K562 (cell line): ENCODE measurements around the gene PAN3. TPM values are rescaled to one million over a fixed set of nuclear protein-coding genes. Genes with fewer than 3 reads are reported as not detected.
A peak's percentile ranks its signal among the peaks of the same experiment; 100 is the strongest.

ENCODE experiments used
- ATAC-seq: fragments of 200-7000 bp; cut with Tn5 transposase; 3 replicates; pipeline ENCODE4 v1.9.1; 2020; ENCODE audit warnings: moderate library complexity
- BruUV-seq: library from RNA; stranded (reverse); fragments of 400-500 nt; replicated peaks from 2 replicates; lab custom pipeline; 2021; lab: Mats Ljungman, UMichigan
- CTCF ChIA-PET: fragments of 300-600 bp; formaldehyde crosslinking; extraction: SDS; loops from one replicate; lab custom pipeline; 2021; ENCODE audit warnings: low intra/inter-chr PET ratio; lab: Yijun Ruan, JAX
- POLR2A ChIA-PET: fragments of 300-600, 350-650 bp; sonication (Branson Sonifier 250); formaldehyde crosslinking; extraction: SDS; loops from one replicate; lab custom pipeline; 2021; ENCODE audit warnings: antibody characterized with exemption, inconsistent platforms; lab: Yijun Ruan, JAX
- DNase-seq, 4 experiments: peaks; one replicate each; pipeline versions ENCODE4 v3.0.0 to v3.0.0-alpha.2; 2011 to 2018; ENCODE audit warnings: low spot score in 3 of 4, mixed read lengths in 3 of 4; ENCODE audit errors: extremely low read depth in 1 of 4
- FAIRE-seq: peaks from 2 replicates; lab custom pipeline; 2011; peaks lifted over from hg19 to GRCh38; lab: Jason Lieb, UNC
- H2AFZ ChIP-seq: 2 replicates; pipeline ENCODE4 v1.6.0; 2011; ENCODE audit warnings: low read depth, low read length, control low read depth, inconsistent platforms
- H3K27ac ChIP-seq: fragments of 200-600 bp; 3 replicates; pipeline ENCODE4 v1.8.0; 2011; ENCODE audit warnings: low read depth, mild to moderate bottlenecking, control low read depth, inconsistent platforms, low read length, moderate library complexity, mixed read lengths; ENCODE audit errors: extremely low read depth
- H3K27me3 ChIP-seq, 2 experiments: fragments of 300-600 bp in 1 of 2; 2 replicates in 1 of 2; 3 replicates in 1 of 2; pipeline versions ENCODE4 v1.6.0 to v1.8.0; 2011; ENCODE audit warnings: inconsistent platforms in 2 of 2, low read length in 2 of 2, mild to moderate bottlenecking in 1 of 2, mixed read lengths in 1 of 2, moderate library complexity in 1 of 2; ENCODE audit not compliant: control insufficient read depth in 2 of 2, insufficient read depth in 2 of 2
- H3K36me3 ChIP-seq: fragments of 300-600 bp; 3 replicates; pipeline ENCODE4 v1.8.0; 2011; ENCODE audit warnings: mild to moderate bottlenecking, low read length, inconsistent platforms; ENCODE audit not compliant: control insufficient read depth, insufficient read depth
- H3K4me1 ChIP-seq, 2 experiments: fragments of 200-600 bp in 1 of 2; replicated peaks in 1 of 2; 2 replicates in 1 of 2; 3 replicates in 1 of 2; pipeline versions ENCODE4 v1.5.1 to v1.8.0; 2011; ENCODE audit warnings: inconsistent platforms in 2 of 2, low read length in 2 of 2, mild to moderate bottlenecking in 1 of 2, mixed read lengths in 1 of 2, moderate library complexity in 1 of 2; ENCODE audit not compliant: control insufficient read depth in 2 of 2, insufficient read depth in 2 of 2
- H3K4me2 ChIP-seq: 2 replicates; pipeline ENCODE4 v1.6.1; 2011; ENCODE audit warnings: low read length, control low read depth, inconsistent platforms, mixed read lengths; ENCODE audit not compliant: insufficient read depth
- H3K4me3 ChIP-seq: fragments of 200-600 bp; sonication (generic), shearing (Covaris generic); 2 replicates; pipeline ENCODE4 v1.5.1; 2016; ENCODE audit warnings: control low read depth, inconsistent platforms
- H3K79me2 ChIP-seq: fragments of 200-600 bp; 3 replicates; pipeline ENCODE4 v1.8.0; 2011; ENCODE audit warnings: low read length, inconsistent platforms; ENCODE audit not compliant: control insufficient read depth, insufficient read depth
- H3K9ac ChIP-seq, 2 experiments: 2 replicates each; pipeline versions ENCODE4 v1.6.0 to v1.6.1; 2011; ENCODE audit warnings: low read depth in 2 of 2, low read length in 2 of 2, control low read depth in 1 of 2, inconsistent platforms in 1 of 2, mild to moderate bottlenecking in 1 of 2, mixed read lengths in 1 of 2; ENCODE audit not compliant: insufficient read depth in 1 of 2
- H3K9me1 ChIP-seq: one replicate; pipeline ENCODE4 v1.6.0; 2011; ENCODE audit warnings: inconsistent platforms, mild to moderate bottlenecking, low read length, moderate library complexity; ENCODE audit not compliant: control insufficient read depth, insufficient read depth
- H3K9me3 ChIP-seq: replicated peaks from 2 replicates; pipeline ENCODE4 v1.5.1; 2011; ENCODE audit warnings: low read depth, low read length, inconsistent platforms; ENCODE audit not compliant: control insufficient read depth, insufficient read depth
- H4K20me1 ChIP-seq: replicated peaks from 2 replicates; pipeline ENCODE4 v1.6.1; 2011; ENCODE audit warnings: low read length, inconsistent platforms, mixed read lengths; ENCODE audit not compliant: control insufficient read depth, insufficient read depth
- FOXA3 ChIP-seq, 2 experiments: fragments of 450-650 bp in 1 of 2; sonication (generic) in 1 of 2; formaldehyde crosslinking; IDR thresholded peaks in 1 of 2; conservative IDR thresholded peaks in 1 of 2; 2 replicates each; pipeline versions ENCODE4 v1.4.0 to v1.8.0; 2020 to 2022; ENCODE audit warnings: mild to moderate bottlenecking in 2 of 2, missing genetic modification reagents in 1 of 2
- HNRNPL ChIP-seq: fragments of 200-400 bp; formaldehyde crosslinking; IDR thresholded peaks from 2 replicates; pipeline ENCODE4 v1.6.1; 2017; ENCODE audit warnings: low read depth, mild to moderate bottlenecking, low read length
- JUND ChIP-seq, 2 experiments: IDR thresholded peaks; 2 replicates in 1 of 2; 3 replicates in 1 of 2; pipeline ENCODE4 v1.6.1; 2011; ENCODE audit warnings: borderline replicate concordance in 2 of 2, low read depth in 2 of 2, low read length in 2 of 2, improper control_type of control experiment in 1 of 2, missing biosample characterization in 1 of 2, missing genetic modification characterization in 1 of 2, missing genetic modification reagents in 1 of 2
- NCOA2 ChIP-seq, 2 experiments: fragments of 450-650 bp; IDR thresholded peaks; 2 replicates each; pipeline ENCODE4 v1.6.1; 2018; ENCODE audit warnings: mild to moderate bottlenecking in 2 of 2, moderate library complexity in 1 of 2; ENCODE audit not compliant: partially characterized antibody in 2 of 2
- NEUROD1 ChIP-seq: fragments of 150-350 bp; IDR thresholded peaks from 2 replicates; pipeline ENCODE4 v1.6.1; 2014; ENCODE audit warnings: borderline replicate concordance, low read length, low read depth; ENCODE audit not compliant: partially characterized antibody
- NR2C2 ChIP-seq, 2 experiments: fragments of 200-800 bp in 1 of 2; sonication (Bioruptor generic) in 1 of 2; sonication (generic) in 1 of 2; formaldehyde crosslinking in 1 of 2; IDR thresholded peaks; 2 replicates each; pipeline versions ENCODE4 v1.6.1 to v1.8.0; 2016 to 2022; ENCODE audit warnings: mild to moderate bottlenecking in 1 of 2, missing compliant biosample characterization in 1 of 2, missing genetic modification characterization in 1 of 2, missing genetic modification reagents in 1 of 2
- PHB ChIP-seq: fragments of 250-450 bp; sonication (Bioruptor Pico); IDR thresholded peaks from 2 replicates; pipeline ENCODE4 v1.5.0; 2021
- SREBF1 ChIP-seq: fragments of 150-350 bp; IDR thresholded peaks from 2 replicates; pipeline ENCODE4 v1.6.1; 2014; ENCODE audit warnings: antibody characterized with exemption, low read depth, low read length, borderline replicate concordance
- TAF15 ChIP-seq: fragments of 200-400 bp; formaldehyde crosslinking; IDR thresholded peaks from 2 replicates; pipeline ENCODE4 v1.6.1; 2017; ENCODE audit warnings: mild to moderate bottlenecking, low read depth, low read length, moderate library complexity
- ZNF354B ChIP-seq: fragments of 250-450 bp; sonication (Bioruptor Pico); IDR thresholded peaks from 2 replicates; pipeline ENCODE4 v1.4.0; 2020
- WGBS: fragments of 100-300 bp; shearing (Covaris generic); methylation state at CpG from one replicate; pipeline ENCODE4 v1.1.6; 2016; ENCODE audit warnings: low coverage, mixed read lengths; ENCODE audit not compliant: insufficient coverage; ENCODE audit errors: missing lambda C conversion rate; 5-methylcytosine and 5-hydroxymethylcytosine counted together
- in situ Hi-C: fragments of 300-500 bp; cut with MboI; formaldehyde crosslinking; loops from 4 replicates; pipeline ENCODE4 v1.15.0; 2018; ENCODE audit warnings: inconsistent platforms, mixed read lengths
- intact Hi-C: fragments of 100-400 bp; cut with micrococcal nuclease; formaldehyde crosslinking; loops from 2 replicates; pipeline ENCODE4 v1.14.2; 2022
- polyA plus RNA-seq, 8 experiments: library from polyadenylated mRNA; depleted of rRNA in 4 of 8; stranded (reverse) in 5 of 8; unstranded in 3 of 8; fragments of >200 nt; fragmentation: Nextera tagmentation in 2 of 8; fragmentation: Illumina TruSeq in 1 of 8; extraction: Ambion mirVana in 2 of 8; extraction: Trizol in 1 of 8; gene quantifications; 2 replicates each; pipeline versions ENCODE4 v1.2.1 to v1.2.3, GENCODE V29; 2011 to 2014; ENCODE audit warnings: inconsistent platforms in 1 of 8, missing spikeins in 1 of 8
- total RNA-seq, 7 experiments: library from RNA; depleted of rRNA in 6 of 7; stranded (reverse); fragments of >200 nt in 6 of 7; fragmentation: Illumina TruSeq in 2 of 7; extraction: Trizol in 2 of 7; gene quantifications; 2 replicates each; pipeline versions ENCODE4 v1.2.1 to v1.2.3, GENCODE V29; 2011 to 2021; ENCODE audit warnings: low replicate concordance in 1 of 7
- TF ChIP-seq, protein P1 (sequence below): fragments of 450-650 bp; formaldehyde crosslinking; IDR thresholded peaks from 2 replicates; pipeline ENCODE4 v1.4.0; 2020; ENCODE audit warnings: mild to moderate bottlenecking, moderate library complexity
- TF ChIP-seq, protein P2 (sequence below): IDR thresholded peaks from 2 replicates; pipeline ENCODE4 v1.6.1; 2012; ENCODE audit warnings: low read depth, low read length, improper control_type of control experiment, borderline replicate concordance

PAN3 gene
- total and polyA plus RNA-seq, 9 of the 15 experiments (the other 6 are each of a cell fraction or from before 2014, with no cell fraction given) = 7.2 to 19.9 (median 11.6) TPM

GRCh38 chr13:28177327-28177726, 39.0 kb downstream of the PAN3 start:
- no peak overlapping the region for H3K27ac ChIP-seq
- H3K4me1 ChIP-seq = no peaks in the 10 kb centered on the region
- no peak for DNase-seq
- H3K9me3 ChIP-seq = no peaks in the 10 kb centered on the region
- no peak overlapping the region for H3K4me2 ChIP-seq
- TF ChIP-seq SREBF1 (no peak), PHB (no peak), FOXA3 (CRISPR knock-in tag; conservative IDR thresholded peaks at IDR 0.05 in 1 of 2, IDR thresholded peaks at IDR 0.05 in 1 of 2) (0 out of 4 replicates have a peak, but pooled peaks of 1 of the 2 experiments have one; percentile 45)
- TF ChIP-seq, protein P1, sequence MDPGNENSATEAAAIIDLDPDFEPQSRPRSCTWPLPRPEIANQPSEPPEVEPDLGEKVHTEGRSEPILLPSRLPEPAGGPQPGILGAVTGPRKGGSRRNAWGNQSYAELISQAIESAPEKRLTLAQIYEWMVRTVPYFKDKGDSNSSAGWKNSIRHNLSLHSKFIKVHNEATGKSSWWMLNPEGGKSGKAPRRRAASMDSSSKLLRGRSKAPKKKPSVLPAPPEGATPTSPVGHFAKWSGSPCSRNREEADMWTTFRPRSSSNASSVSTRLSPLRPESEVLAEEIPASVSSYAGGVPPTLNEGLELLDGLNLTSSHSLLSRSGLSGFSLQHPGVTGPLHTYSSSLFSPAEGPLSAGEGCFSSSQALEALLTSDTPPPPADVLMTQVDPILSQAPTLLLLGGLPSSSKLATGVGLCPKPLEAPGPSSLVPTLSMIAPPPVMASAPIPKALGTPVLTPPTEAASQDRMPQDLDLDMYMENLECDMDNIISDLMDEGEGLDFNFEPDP = no peak
- TF ChIP-seq, all 486 proteins: peak for 1
- Histone ChIP-seq H3K9ac (no peak overlapping the region), H3K36me3 (peaks cover 30% of the 10 kb centered on the region; the same call in 2 of the 3 replicates), H4K20me1 (no peaks in the 10 kb centered on the region), H2AFZ (no peak overlapping the region), H3K27me3 (no peaks in the 10 kb centered on the region), H3K4me3 (no peak overlapping the region), H3K9me1 (no peaks in the 10 kb centered on the region), H3K79me2 (0 out of 3 replicates have a peak, but pooled peaks cover 9% of the 10 kb centered on the region)
- no TSS peak for BruUV-seq
- FAIRE-seq (no peak), ATAC-seq (no peak)
- CTCF ChIA-PET = no interaction called here
- intact Hi-C loops = no loop called here
- in situ Hi-C loops = no loop called here
- POLR2A ChIA-PET = no interaction called here

DNA sequence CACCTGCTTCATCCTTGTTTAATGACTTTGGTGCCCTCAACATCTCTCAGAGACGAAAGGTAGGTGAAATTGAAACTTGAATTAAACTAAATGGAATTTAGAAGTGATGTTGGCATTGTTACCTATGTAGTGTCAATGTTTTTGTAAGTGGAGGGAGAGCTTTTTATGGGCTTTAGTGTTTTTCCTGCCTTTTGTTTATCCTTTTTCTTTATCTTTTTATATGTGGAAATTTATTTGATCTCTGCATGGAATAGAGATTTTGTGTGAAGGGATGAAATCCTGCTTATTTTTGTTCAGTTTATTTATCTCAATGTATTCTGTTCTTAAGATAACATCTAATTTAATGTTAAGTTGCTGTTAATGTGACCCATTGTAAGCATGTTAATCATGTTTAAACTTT, 39.5 kb downstream of the PAN3 start:
- Histone ChIP-seq H3K4me1 (no peaks in the 10 kb centered on the region), H3K36me3 (peaks cover 30% of the 10 kb centered on the region; the same call in 2 of the 3 replicates), H3K4me3 (no peak overlapping the region), H3K79me2 (0 out of 3 replicates have a peak, but pooled peaks cover 9% of the 10 kb centered on the region), H3K27ac (no peak overlapping the region), H3K9ac (no peak overlapping the region), H2AFZ (no peak overlapping the region), H3K4me2 (no peak overlapping the region), H3K9me3 (no peaks in the 10 kb centered on the region), H3K9me1 (no peaks in the 10 kb centered on the region), H4K20me1 (no peaks in the 10 kb centered on the region), H3K27me3 (no peaks in the 10 kb centered on the region)
- WGBS = 100% methylated on average over 1 of the region's 1 CpG
- ATAC-seq = no peak
- intact Hi-C loops = no loop called here
- DNase-seq = no peak
- ChIA-PET POLR2A (no interaction called here), CTCF (no interaction called here)
- no peak for FAIRE-seq
- in situ Hi-C loops = no loop called here
- BruUV-seq = no TSS peak
- TF ChIP-seq, protein P2, sequence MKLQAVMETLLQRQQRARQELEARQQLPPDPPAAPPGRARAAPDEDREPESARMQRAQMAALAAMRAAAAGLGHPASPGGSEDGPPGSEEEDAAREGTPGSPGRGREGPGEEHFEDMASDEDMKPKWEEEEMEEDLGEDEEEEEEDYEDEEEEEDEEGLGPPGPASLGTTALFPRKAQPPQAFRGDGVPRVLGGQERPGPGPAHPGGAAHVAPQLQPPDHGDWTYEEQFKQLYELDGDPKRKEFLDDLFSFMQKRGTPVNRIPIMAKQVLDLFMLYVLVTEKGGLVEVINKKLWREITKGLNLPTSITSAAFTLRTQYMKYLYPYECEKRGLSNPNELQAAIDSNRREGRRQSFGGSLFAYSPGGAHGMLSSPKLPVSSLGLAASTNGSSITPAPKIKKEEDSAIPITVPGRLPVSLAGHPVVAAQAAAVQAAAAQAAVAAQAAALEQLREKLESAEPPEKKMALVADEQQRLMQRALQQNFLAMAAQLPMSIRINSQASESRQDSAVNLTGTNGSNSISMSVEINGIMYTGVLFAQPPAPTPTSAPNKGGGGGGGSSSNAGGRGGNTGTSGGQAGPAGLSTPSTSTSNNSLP = no peak
- TF ChIP-seq NR2C2 (CRISPR knock-in tag; IDR thresholded peaks at IDR 0.05) (no peak), NR2C2 (tag; IDR thresholded peaks at IDR 0.05) (no peak), TAF15 (no peak), ZNF354B (CRISPR knock-in tag) (no peak), NCOA2 (IDR thresholded peaks at IDR 0.05; ENCODE audit: partially characterized antibody in 2 of 2) (no peak), NEUROD1 (no peak), HNRNPL (no peak), JUND (IDR thresholded peaks at IDR 0.05; ENCODE audit: borderline replicate concordance, low read depth, low read length) (no peak), JUND (tag; IDR thresholded peaks at IDR 0.05; ENCODE audit: borderline replicate concordance, low read depth, low read length) (no peak)
